ENCODE data around the gene ICE1.
A peak's percentile ranks its signal among the peaks of the same experiment; 100 is the strongest.
"Not testable (repeated sequence)": the region's sequence is repeated elsewhere in the genome, so short reads cannot be mapped to it uniquely, and the experiment has no call there.

ICE1 gene, protein sequence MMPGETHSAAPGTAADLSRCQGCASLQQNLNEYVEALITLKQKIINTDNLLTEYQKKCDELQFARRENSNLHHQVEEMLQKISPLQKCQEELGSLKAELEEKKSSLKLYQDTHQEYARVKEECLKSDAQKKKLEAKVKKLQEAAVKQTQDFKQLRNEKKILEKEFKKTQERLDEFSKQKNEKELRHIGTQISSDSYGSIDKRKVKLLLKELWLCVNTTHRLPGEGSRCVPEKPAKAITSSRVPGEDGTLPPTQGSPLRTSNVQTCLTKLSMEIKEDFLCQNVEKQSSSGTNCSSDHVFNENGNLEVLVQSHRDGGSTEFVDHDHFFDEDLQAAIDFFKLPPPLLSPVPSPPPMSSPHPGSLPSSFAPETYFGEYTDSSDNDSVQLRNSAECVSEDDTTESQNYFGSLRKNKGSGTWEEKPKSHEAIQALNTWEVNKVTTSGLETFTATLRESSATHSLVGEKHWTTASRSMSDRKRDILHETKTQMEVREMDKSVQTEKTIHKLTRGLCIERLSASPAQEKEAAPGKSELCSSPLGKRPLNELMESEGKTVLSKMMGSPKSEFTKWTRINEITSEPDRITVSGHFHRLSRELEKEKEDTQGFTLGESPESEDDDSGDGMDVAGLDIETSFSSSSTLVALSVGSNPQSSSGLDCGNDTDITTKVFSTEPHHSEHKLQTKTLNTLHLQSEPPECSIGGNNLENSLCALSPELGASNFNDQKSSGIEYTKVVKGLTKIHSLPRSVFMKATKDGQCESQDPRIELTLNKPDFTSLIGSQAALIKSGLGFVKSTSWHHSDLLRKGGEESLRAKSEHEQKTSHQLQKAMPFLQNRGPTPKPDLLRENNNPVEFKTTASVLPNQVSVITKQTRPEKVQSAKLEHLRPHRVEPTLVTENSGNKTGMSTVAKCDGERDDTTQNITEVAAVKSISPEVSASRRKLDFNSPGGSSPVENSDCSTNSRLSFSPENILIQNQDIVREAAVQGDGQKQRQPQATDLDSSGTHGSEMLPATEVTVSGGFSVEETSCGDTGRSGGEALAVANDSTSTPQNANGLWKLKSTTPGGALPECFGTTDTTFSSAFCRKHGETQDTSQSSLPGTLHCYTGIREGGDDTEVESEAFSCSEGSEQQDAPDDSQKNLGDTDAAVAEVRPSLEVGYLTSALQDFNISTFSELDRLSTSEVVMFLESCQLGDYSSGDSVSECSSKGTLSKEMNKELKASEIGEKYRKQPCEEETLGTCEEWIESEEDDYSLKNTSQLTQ (N-terminal part only)

DNA sequence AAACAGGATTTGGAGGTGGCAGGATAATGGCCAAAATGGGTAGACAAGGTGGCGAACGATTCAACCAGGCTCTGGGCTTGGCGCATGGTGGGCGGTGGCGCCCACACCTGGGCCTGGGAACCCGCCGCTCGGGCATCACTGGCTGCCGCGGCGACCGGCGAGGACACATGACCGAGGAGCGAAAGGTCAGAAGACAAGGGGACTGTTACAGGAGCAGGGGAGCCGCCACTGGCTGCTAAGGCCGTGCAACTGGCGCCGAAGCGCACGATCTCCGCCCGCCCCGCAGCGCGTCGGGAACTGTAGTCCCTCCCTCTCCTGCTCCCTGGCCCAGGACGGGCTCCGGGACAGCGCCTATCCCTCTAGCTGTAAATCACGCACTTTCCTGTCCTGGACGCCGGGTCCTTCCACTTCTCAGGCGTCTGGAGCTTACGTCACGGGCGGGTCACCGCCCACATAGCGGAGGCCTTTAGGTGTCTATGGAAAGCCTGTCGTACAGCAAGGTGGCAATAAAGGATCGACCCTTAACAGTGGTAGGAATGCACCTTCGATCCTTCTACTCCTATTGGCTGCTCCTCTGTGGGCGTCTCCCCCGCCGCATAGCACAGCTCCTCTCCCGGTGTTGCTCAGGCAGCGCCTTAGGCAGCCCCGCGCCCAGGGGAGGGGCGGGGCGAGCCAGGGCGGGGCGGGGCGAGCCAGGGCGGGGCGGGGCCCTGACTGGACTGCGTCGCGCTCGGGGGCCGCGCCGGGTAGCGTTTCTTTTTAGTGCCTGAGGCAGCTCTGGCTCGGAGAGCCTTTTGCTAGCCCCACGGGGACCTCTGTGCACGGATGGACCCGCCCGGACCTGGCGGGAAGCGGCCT, at the start of gene ICE1:
ICE1 (plus strand) TSS at position 717 of the 858 bp plus-strand sequence. CDS start 239 bp downstream, outside the sequence.
- DNase-seq: peak; percentile 97

DNA sequence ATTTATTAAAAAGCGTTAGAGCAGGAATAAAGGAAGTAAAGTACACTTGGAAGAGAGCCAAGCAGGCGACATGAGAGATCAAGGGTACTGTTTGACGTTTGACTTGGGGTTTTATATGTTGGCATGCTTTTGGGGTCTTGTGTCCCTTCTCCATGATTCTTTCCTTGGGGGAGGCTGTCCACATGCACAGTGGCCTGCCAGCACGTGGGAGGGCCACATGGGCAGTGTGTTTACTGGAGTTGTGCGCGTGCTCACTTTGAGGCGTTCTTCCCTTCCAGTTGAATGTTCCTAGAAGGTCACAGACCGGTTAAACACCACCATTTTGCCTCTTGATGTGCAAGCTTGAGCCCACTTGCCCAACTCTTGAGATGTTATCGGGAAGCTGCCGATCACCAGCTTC, 49.5 kb upstream of the ICE1 start:
- no peak for DNase-seq

DNA sequence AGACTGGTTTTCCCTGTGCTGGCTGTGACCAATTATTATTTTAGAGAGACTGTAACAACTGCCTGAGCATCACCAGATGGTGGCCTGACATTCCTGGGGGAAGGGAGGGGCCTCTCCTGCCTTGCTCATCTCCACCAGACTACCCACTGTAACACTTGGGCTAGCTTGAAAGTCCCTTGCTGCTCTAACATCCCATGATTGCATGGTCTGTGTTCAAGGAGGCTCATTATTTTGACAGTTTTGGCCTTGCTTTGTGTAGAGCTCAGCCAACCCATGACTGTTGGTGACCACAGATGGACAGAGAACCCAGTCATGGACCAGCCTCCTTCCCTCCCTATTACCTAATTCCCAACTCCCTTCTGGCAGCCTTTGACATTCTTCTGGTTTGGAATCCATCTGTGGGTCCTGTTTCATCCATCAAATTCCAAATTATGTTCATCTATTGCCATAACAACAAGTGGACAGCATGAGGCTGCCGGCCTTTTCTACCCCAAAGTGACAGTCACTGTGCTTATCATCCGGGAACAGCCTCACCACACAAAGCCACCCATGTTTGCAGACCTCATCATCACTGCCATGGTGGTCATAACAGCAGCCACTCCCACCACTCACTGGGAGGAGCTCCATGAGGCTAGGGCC, 49.0 kb upstream of the ICE1 start:
- no peak for DNase-seq

DNA sequence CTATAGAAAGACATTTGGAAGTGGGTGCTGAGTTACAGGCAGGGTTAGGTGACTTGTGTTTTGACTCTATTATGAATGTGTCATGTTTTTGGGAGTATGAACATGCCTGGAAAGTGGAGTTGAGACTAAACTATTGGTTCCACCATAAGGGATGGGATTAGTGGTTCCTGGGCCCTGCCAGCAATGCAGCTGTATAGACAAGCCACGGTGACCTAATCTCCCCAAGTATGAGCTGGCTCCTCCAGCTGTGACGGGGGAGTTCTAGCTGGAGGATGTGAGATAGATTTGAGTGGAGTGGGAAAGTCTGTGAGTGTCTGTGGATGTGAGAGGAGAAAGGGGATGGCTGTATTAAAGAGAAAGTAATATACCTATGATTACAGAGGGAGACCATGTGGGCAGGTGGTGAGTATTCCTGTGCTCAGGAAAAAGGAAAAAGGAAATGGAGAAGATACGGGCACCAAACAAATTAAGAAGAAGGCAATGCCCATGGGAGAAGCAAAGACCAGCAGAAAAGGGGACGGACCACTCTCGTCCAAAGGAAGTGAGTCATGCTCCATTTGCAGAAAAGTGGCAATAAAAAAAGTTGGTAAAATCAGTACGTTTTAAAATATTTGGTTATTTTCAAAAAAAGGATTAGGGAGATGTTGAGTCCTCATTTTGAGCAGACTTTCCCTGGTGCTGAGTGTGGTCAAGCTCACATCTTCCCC, 48.3 kb upstream of the ICE1 start:
- DNase-seq: no peak

DNA sequence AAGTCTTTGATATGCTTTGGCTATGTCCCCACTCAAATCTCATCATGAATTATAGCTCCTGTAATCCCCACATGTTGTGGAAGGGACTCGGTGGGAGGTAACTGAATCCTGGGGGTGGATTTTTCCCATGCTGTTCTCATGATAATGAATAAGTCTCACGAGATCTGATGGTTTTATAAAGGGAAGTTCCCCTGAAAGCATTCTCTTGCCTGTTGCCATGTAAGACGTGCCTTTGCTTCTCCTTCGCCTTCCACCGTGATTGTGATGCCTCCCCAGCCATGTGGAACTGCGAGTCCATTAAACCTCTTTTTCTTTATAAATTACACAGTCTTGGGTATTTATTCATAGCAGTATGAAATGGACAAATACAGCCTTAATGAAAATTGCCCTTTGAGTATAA, 44.7 kb upstream of the ICE1 start:
- DNase-seq: no peak

DNA sequence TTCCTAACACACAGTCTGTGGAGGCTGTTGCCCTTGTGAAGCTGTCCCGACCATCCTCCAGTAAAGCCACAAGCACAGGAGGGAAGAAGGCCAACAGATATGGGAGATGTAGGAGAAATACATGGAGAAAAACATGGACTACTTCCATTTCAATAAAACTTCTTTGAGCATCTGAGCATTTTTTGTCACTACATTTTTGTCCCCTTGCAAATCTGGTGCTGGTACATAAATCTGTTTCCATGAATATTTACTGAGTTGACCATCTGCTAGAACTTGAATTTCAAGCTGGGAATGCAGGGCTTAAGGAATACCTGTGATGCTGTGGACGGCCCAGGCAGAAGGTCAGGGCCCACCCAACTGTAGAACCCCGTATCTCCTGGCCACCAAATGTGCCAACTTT, 43.9 kb upstream of the ICE1 start:
- no peak for DNase-seq

DNA sequence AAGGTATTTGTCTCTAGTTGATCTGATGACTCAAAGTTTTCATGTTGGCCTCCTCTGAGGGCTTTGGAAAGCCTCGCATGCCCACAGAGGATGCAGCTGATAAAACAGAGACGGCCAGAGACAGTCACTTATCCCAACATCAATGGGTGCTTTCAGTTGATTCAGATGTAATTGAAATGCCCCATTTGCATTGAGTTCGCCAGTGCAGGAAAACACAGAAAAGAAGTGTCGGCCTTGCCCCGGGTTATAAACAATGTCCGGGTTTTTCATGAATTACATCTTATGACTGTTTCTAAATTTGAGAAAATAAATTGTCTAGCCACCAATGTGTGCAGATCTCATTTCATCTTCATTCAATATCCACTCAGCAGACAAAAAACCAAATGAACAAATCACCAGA, 42.2 kb upstream of the ICE1 start:
- no peak for DNase-seq

DNA sequence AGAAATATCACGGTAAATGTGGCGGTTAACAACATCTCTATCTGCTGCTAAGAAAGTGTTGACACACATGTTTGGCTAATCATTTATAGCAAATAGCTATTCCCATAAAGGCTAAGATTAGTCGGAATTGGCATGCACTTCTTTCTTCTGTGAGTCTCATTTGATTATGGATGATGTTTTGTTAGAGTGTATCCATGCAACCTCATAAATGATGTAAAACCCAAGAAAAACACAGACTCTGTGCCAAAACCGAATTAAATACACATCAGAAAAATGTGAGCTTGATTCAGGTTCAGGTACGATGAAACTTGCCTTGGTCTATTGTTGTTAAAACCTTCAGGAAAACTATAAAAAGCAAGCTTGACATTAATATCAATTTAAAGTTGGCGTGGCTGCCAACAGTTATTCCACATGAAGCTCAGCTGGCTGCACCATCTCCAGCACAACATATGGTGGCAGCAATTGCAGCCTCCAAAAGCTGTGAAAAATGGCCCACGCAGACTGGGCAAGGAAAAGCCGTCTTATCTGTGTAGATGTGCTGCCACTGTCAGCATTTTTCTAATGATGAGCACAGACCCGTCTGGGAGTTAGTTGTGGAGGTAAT, 41.1 kb upstream of the ICE1 start:
- no peak for DNase-seq

DNA sequence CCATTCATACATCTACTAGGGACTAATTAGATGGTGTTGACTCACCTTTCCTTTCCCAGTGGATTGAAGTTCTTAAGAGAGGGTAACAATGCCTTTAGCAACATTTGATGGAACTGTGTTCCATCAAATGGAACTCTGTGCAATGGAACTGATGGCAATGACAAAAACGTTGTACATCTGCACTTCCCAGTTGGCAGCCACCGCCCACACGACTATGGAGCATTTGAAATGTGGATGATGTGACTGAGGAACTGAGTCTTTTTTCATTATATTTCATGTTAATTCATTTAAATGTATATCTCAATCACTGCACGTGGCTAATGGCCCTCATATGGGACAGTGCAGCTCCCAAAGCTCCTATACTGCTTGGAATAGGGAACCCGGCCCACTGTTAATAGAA, 39.0 kb upstream of the ICE1 start:
- DNase-seq: no peak

DNA sequence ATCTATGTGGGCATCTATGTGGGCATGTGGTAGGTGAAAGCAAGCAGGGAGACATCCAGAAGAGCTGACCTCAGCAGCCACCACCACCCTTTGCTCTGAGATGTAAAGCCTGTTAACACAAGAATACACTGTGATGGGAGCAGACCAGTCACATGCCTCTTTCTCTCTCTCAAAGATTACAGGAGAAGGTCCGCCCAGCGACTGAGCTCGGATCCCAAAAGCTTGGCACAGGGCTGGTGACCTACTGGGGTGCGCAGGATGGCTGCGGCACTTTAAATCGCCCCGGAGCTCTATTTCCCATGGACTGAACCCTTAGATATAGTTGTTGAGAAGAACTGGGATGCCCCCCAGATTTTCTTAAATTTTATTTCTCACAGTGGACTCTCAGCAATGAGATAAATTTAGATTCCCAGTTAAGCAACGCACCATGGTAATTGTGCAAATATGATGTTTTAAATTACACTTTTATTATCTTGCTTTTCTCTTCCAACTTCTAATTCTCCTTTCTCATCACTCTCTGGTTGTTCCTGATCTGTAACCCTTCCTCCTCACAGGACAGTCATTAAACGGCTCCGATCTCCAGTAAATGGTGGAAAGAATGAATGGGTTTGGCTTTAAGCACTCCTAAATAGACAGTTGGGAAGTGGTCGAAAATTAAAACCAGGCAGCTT, 37.7 kb upstream of the ICE1 start:
- no peak for DNase-seq

DNA sequence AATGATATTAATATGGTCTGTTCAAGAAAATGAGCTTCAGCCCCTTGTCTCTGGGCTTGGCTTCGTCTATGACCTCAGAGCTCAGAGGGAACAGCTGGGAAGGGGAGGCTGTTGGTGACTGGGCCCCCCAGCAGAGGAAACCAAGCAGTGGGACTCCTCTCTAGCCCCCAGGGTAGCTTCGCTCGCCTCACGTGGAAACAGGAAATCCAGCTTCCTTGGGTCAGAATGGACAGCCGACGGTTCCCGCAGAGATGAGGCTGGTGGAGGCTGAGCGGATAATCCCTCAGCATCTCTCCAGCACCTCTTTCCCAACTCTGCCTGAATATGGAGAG, 37.2 kb upstream of the ICE1 start:
- no peak for DNase-seq

DNA sequence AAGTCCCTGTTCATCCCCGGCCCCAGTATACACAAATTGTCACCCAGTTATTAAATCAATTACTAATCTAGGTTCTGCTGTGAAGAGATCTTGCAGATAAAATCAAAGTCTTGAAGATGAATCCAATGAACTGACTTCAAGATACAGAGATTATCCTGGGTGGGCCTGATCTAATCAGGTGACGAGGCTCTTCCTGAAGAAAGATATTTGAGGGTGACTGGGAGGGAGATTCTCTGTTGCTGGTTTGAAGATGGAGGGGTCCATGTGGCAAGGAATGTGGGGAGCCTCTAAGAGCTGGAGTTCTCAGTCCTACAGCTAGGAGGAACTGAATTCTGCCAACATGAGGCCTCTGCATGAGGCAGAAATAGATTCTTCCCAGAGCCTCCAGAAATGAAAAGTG, 36.1 kb upstream of the ICE1 start:
- no peak for DNase-seq

DNA sequence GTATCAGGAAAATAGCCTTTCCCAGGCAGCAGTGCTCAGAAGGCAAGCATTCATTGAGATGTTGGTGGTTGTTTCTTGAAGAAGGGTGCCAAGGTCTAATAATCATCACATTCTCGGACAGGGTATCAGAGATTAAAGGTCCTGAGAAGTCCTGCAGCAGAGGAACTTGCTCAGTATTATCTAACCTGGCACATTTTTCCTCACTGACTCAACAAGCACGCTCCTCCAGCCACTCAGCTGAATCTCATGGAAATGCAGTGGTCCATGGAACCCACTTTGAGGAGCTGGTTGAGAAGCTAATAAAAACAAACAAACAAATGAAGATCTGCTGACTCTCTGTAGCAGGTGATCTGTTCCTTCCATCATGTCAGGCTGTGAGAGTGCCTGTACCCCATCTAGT, 35.3 kb upstream of the ICE1 start:
- no peak for DNase-seq

DNA sequence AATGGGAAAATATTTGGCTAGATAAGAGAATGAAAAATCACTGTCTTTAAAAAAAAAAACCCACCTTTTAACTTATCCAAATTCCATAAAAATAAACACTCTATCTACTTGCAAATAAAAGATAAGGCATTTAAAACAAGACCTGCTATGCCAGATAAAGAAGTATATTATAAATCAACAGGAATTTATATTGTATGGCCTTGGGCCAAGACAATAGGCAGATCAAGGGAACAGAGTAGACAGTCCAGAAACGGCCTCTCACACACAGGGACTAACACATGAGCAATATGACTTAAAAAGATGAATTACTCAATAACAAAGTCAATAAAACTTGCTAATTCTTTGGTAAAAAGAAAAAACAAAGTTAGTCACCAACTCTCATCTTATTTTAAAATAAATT, 34.7 kb upstream of the ICE1 start:
- DNase-seq: no peak

DNA sequence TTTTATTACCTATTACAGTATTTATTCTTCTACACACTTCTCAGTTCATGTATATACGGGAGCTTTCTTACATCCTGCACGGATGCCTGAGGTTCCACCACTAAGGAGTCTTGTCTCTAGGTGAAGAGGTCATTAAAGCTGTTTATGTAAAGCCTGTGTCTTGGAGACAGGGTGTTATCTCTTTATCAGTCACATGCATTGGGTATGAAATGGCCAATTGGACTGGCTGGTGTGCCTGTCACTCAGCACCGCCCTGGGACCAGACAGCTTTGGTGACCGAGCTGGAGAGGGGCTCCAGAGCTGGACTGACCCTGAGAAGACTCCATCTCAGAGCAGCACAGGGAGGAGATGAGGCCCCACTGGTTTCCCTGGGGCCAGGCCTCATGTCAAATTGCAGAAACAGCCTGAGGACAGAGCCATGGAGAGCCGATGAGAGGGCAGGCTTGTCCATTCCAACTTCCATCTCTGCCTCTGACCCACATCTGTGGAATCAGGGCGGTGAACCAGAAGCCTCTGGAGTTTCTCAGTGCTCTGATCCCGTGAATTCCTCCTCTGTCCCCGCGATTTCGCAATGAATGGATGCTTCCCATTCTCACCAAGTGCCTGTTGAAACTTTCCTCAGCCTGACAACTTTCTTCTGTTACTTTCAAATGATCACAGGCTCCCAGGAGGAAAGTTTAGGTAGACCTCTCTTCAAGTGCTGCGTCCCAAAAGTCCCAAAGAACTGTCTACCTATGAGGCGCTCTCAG, 32.2 kb upstream of the ICE1 start:
- DNase-seq: not testable (repeated sequence)

DNA sequence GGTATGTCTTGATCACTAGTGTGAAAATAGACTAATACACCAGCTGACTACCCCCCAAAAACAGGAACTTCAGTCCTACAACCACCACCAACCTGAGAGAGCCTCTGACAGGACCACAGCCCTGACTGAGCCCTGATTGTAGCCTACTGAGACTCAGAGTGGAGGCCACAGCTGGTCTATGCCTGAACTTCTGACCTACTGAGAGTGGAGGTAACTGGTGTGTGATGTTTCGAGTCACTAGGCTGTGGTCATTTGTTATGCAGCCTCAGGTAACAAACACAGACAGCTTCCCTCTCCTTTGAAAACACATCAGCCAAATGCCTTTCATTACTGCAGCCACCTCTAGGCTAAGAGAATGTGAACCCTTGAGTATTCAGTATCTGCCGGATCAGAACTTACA, 30.0 kb upstream of the ICE1 start:
- DNase-seq: not testable (repeated sequence)

DNA sequence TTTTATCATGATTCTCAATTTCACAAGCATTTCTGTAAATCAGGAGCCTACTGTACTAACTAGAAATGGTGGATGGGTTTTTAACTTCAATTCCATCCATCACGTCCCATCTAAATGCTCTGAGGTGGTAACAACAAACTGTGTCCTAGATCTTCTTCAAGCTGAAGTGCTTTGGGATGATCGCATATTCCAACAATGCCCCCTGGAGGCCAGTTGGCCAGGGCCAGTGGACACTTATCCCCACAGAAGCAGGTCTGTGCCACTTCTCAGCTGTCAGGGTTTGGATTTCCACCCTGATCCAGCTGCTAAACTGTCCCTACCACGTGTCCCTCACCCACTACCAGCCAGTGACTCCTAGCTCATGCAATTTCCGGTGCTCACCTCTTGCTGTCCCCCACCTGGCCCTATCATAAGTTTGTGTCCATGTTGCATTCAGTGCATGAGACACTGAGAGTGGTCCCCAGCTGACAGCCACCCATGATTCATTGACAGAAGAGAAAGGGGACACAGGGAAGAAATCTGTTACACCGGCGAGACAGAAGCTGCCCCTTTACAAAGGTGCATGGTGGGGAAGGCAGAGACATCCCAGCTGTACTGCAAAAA, 28.0 kb upstream of the ICE1 start:
- peak; percentile 3 for DNase-seq

DNA sequence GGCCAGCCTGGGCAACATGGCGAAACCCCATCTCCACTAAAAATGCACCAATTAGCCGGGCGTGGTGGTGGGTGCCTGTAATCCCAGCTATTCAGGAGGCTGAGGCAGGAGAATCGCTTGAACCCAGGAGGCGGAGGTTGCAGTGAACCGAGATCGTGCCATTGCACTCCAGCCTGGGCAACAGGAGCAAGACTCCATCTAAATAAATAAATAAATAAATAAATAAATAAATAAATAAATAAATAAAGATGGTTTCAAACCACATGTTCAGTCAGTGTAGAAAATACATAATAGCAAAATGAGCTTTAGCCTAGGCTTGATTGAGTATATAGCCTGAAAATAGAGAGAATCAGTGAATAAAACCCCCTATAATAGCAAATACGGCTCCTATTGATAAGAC, 27.4 kb upstream of the ICE1 start:
- DNase-seq: not testable (repeated sequence)

DNA sequence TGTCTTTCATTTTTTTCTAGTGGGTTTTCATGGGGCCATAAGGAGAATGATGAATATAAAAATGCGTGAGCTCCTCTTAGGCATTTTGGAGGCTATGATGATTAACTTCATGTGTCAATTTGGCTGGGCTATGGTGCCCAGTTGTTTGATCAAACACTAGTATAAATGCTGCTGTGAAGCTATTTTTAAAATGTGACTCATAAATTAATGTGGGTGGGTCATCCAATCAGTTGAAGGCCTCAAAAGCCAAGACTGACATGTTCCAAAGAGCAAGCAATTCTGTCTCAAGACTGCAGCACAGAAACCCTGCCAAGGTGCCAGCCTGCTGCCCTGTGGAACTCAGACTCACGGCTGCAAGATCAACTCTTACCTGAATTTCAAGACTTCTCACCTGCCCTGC, 24.4 kb upstream of the ICE1 start:
- no peak for DNase-seq

Data from activated CD4-positive, alpha-beta T cell treated with anti-CD3 and anti-CD28 coated beads, Interleukin-2, Interleukin-6, amounts not matched to agents 100 ng/mL and 50 ng/mL, durations not matched to agents 16 hours and 8 hours (primary cell).